HepG2 (cell line): ENCODE results near the gene NLRP5.

Source experiments
- ATF4 ChIP-seq, 2 experiments: fragments of 450-650 bp in 1 of 2; sonication (generic) in 1 of 2; formaldehyde crosslinking; IDR thresholded peaks; 2 replicates each; pipeline versions ENCODE4 v1.5.0 to v1.8.0; 2020 to 2022; ENCODE audit warnings: mild to moderate bottlenecking in 1 of 2, missing genetic modification reagents in 1 of 2
- REXO4 ChIP-seq: sonication (generic); formaldehyde crosslinking; IDR thresholded peaks from 2 replicates; pipeline ENCODE4 v1.8.0; 2022; ENCODE audit warnings: missing genetic modification reagents, mild to moderate bottlenecking, borderline replicate concordance
- TGIF2 ChIP-seq: IDR thresholded peaks from 2 replicates; pipeline ENCODE4 v1.6.1; 2016; ENCODE audit warnings: control low read depth, missing compliant biosample characterization
- ZNF446 ChIP-seq: sonication (generic); formaldehyde crosslinking; IDR thresholded peaks from 2 replicates; pipeline ENCODE4 v1.5.0; 2020; ENCODE audit warnings: mild to moderate bottlenecking, missing genetic modification reagents
- ZNF644 ChIP-seq: IDR thresholded peaks from 2 replicates; pipeline ENCODE4 v1.6.1; 2016; ENCODE audit warnings: low read depth
- ZZZ3 ChIP-seq: sonication (generic); formaldehyde crosslinking; IDR thresholded peaks from 2 replicates; pipeline ENCODE4 v1.4.0; 2020; ENCODE audit warnings: missing genetic modification reagents, mild to moderate bottlenecking, borderline replicate concordance

GRCh38 chr19:56097776-56098175 is 111.2 kb downstream of the NLRP5 start:
- no peak for TF ChIP-seq ZNF644 (CRISPR knock-in tag)
- no peak for TF ChIP-seq ATF4 (CRISPR knock-in tag; IDR thresholded peaks at IDR 0.05)
- no peak for TF ChIP-seq ZZZ3 (CRISPR knock-in tag)
- TF ChIP-seq ZNF446 = no peak
- TF ChIP-seq REXO4 (CRISPR knock-in tag) = no peak
- no peak for TF ChIP-seq TGIF2 (CRISPR knock-in tag)
